HepG2 (cell line): Measurements from ENCODE around the gene PTGR1. TPM values are rescaled to one million over a fixed set of nuclear protein-coding genes. Genes with fewer than 3 reads are reported as not detected.

ENCODE experiments used
- AKNA ChIP-seq: sonication (generic); formaldehyde crosslinking; IDR thresholded peaks from 2 replicates; pipeline ENCODE4 v1.4.0; 2020; ENCODE audit warnings: missing genetic modification reagents, borderline replicate concordance
- ARNT2 ChIP-seq: sonication (generic); formaldehyde crosslinking; IDR thresholded peaks from 2 replicates; pipeline ENCODE4 v1.8.0; 2022; ENCODE audit warnings: mild to moderate bottlenecking, low read depth, missing genetic modification reagents, moderate library complexity
- CC2D1A ChIP-seq: sonication (generic); formaldehyde crosslinking; IDR thresholded peaks from 2 replicates; pipeline ENCODE4 v1.8.1; 2023; ENCODE audit warnings: mild to moderate bottlenecking, missing genetic modification reagents
- CREBL2 ChIP-seq: sonication (generic); formaldehyde crosslinking; IDR thresholded peaks from 2 replicates; pipeline ENCODE4 v1.8.1; 2023; ENCODE audit warnings: missing genetic modification reagents, mild to moderate bottlenecking, borderline replicate concordance
- DDIT3 ChIP-seq: sonication (generic); formaldehyde crosslinking; IDR thresholded peaks from 2 replicates; pipeline ENCODE4 v1.4.0; 2020; ENCODE audit warnings: mild to moderate bottlenecking, missing genetic modification reagents
- ETS1 ChIP-seq: sonication (generic); formaldehyde crosslinking; IDR thresholded peaks from 2 replicates; pipeline ENCODE4 v1.4.0; 2020; ENCODE audit warnings: missing genetic modification reagents
- IKZF4 ChIP-seq: sonication (generic); formaldehyde crosslinking; IDR thresholded peaks from 2 replicates; pipeline ENCODE4 v1.5.1; 2020; ENCODE audit warnings: borderline replicate concordance, mild to moderate bottlenecking, low read depth, missing genetic modification reagents; ENCODE audit errors: not compliant biosample characterization
- MAFG ChIP-seq: sonication (generic); formaldehyde crosslinking; IDR thresholded peaks from 2 replicates; pipeline ENCODE4 v1.5.1; 2020; ENCODE audit warnings: mild to moderate bottlenecking, missing genetic modification reagents
- MAFK ChIP-seq, 2 experiments: IDR thresholded peaks in 1 of 2; conservative IDR thresholded peaks in 1 of 2; 2 replicates each; pipeline ENCODE4 v1.6.1; 2011; ENCODE audit warnings: improper control_type of control experiment in 2 of 2, low read length in 2 of 2
- MXD4 ChIP-seq: IDR thresholded peaks from 2 replicates; pipeline ENCODE4 v1.6.1; 2016; ENCODE audit warnings: mild to moderate bottlenecking, missing biosample characterization, missing genetic modification reagents
- NR2C2 ChIP-seq: sonication (generic); formaldehyde crosslinking; IDR thresholded peaks from 2 replicates; pipeline ENCODE4 v1.4.0; 2020; ENCODE audit warnings: missing genetic modification reagents, mild to moderate bottlenecking, moderate library complexity, borderline replicate concordance
- PBX2 ChIP-seq: IDR thresholded peaks from 2 replicates; pipeline ENCODE4 v1.6.1; 2016; ENCODE audit warnings: control low read depth
- PCBP1 ChIP-seq: fragments of 200-400 bp; formaldehyde crosslinking; IDR thresholded peaks from 2 replicates; pipeline ENCODE4 v1.6.1; 2017; ENCODE audit warnings: mild to moderate bottlenecking, low read depth, low read length, borderline replicate concordance
- PHF21A ChIP-seq: sonication (generic); formaldehyde crosslinking; IDR thresholded peaks from 2 replicates; pipeline ENCODE4 v1.5.0; 2020; ENCODE audit warnings: mild to moderate bottlenecking, missing genetic modification reagents
- PHF5A ChIP-seq: IDR thresholded peaks from one replicate; pipeline ENCODE4 v1.6.1; 2018; ENCODE audit warnings: low read depth, missing genetic modification reagents; ENCODE audit not compliant: unreplicated experiment
- PHF8 ChIP-seq: sonication (generic); formaldehyde crosslinking; IDR thresholded peaks from 2 replicates; pipeline ENCODE4 v1.5.0; 2020; ENCODE audit warnings: missing genetic modification reagents
- SALL1 ChIP-seq: sonication (generic); formaldehyde crosslinking; IDR thresholded peaks from 2 replicates; pipeline ENCODE4 v1.8.0; 2022; ENCODE audit warnings: mild to moderate bottlenecking, missing genetic modification reagents
- SATB2 ChIP-seq: sonication (generic); formaldehyde crosslinking; IDR thresholded peaks from 2 replicates; pipeline ENCODE4 v1.5.0; 2020; ENCODE audit warnings: missing genetic modification reagents
- SRF ChIP-seq: IDR thresholded peaks from 2 replicates; pipeline ENCODE4 v1.6.1; 2011; ENCODE audit warnings: mild to moderate bottlenecking, low read depth, low read length, moderate library complexity
- XBP1 ChIP-seq: sonication (generic); formaldehyde crosslinking; IDR thresholded peaks from 2 replicates; pipeline ENCODE4 v1.5.0; 2020; ENCODE audit warnings: missing genetic modification reagents
- ZKSCAN1 ChIP-seq: fragments of 150-350 bp; IDR thresholded peaks from 2 replicates; pipeline ENCODE4 v1.6.1; 2014; ENCODE audit warnings: low read length
- ZNF17 ChIP-seq: sonication (generic); formaldehyde crosslinking; IDR thresholded peaks from 2 replicates; pipeline ENCODE4 v1.5.0; 2020; ENCODE audit warnings: mild to moderate bottlenecking, missing genetic modification reagents
- ZNF263 ChIP-seq: sonication (generic); formaldehyde crosslinking; IDR thresholded peaks from 2 replicates; pipeline ENCODE4 v1.4.0; 2020; ENCODE audit warnings: missing genetic modification reagents
- ZNF615 ChIP-seq: sonication (generic); formaldehyde crosslinking; IDR thresholded peaks from 2 replicates; pipeline ENCODE4 v1.5.0; 2020; ENCODE audit warnings: mild to moderate bottlenecking, missing genetic modification reagents, borderline replicate concordance
- ZNF644 ChIP-seq: IDR thresholded peaks from 2 replicates; pipeline ENCODE4 v1.6.1; 2016; ENCODE audit warnings: low read depth
- ZSCAN31 ChIP-seq: sonication (generic); formaldehyde crosslinking; IDR thresholded peaks from 2 replicates; pipeline ENCODE4 v1.5.0; 2020; ENCODE audit warnings: low read depth, mild to moderate bottlenecking, missing genetic modification reagents
- polyA plus RNA-seq, 8 experiments: library from polyadenylated mRNA; depleted of rRNA in 3 of 8; stranded (reverse) in 7 of 8; unstranded in 1 of 8; fragments of >200 nt; fragmentation: Illumina TruSeq in 4 of 8; extraction: Trizol in 4 of 8; gene quantifications; 2 replicates each; pipeline versions ENCODE4 v1.2.1 to v1.2.3, GENCODE V29; 2011 to 2016; ENCODE audit warnings: low read depth in 4 of 8, missing spikeins in 1 of 8, mixed read lengths in 1 of 8; ENCODE audit not compliant: insufficient read depth in 1 of 8
- total RNA-seq, 5 experiments: library from RNA; depleted of rRNA; stranded (reverse); fragments of >200 nt; fragmentation: Illumina TruSeq; extraction: Trizol; gene quantifications; 2 replicates each; pipeline ENCODE4 v1.2.3, GENCODE V29; 2016; ENCODE audit warnings: low read depth in 1 of 5

PTGR1 gene
- total and polyA plus RNA-seq, 2 of the 13 experiments (the other 11 are each of a cell fraction or from before 2014, with no cell fraction given), result 6.0 to 15.8 TPM

- TF ChIP-seq AKNA (CRISPR knock-in tag) (no peak), SRF (no peak), XBP1 (CRISPR knock-in tag) (no peak), NR2C2 (peak; percentile 14; the same call in 1 of the 2 replicates), ZSCAN31 (CRISPR knock-in tag) (no peak), ZNF17 (no peak), ETS1 (no peak), MAFG (CRISPR knock-in tag) (no peak), ZNF263 (CRISPR knock-in tag) (no peak), PHF21A (CRISPR knock-in tag) (no peak), ZKSCAN1 (no peak), ZNF644 (CRISPR knock-in tag) (no peak), IKZF4 (no peak), ARNT2 (CRISPR knock-in tag) (no peak), SALL1 (CRISPR knock-in tag) (0 out of 2 replicates have a peak, but pooled peaks have one; percentile 10), MXD4 (CRISPR knock-in tag) (no peak), PHF8 (CRISPR knock-in tag) (0 out of 2 replicates have a peak, but pooled peaks have one; percentile 0), PBX2 (no peak), MAFK (conservative IDR thresholded peaks at IDR 0.05 in 1 of 2, IDR thresholded peaks at IDR 0.05 in 1 of 2; ENCODE audit: low read length in 2 of 2) (no peak), PCBP1 (no peak), PHF5A (CRISPR knock-in tag) (no peak), DDIT3 (CRISPR knock-in tag) (no peak), CREBL2 (CRISPR knock-in tag) (no peak), ZNF615 (CRISPR knock-in tag) (no peak), SATB2 (CRISPR knock-in tag) (no peak), CC2D1A (CRISPR knock-in tag) (no peak)
Measured at GRCh38 chr9:111598733-111599091, 735 bp downstream of the PTGR1 start (continued).
